Glutamatergic neuron (in vitro differentiated cells): ENCODE measurements around the gene ZCCHC7. TPM values are rescaled to one million over a fixed set of nuclear protein-coding genes. Genes with fewer than 3 reads are reported as not detected.
A peak's percentile ranks its signal among the peaks of the same experiment; 100 is the strongest.
"Not testable (repeated sequence)": the region's sequence is repeated elsewhere in the genome, so short reads cannot be mapped to it uniquely, and the experiment has no call there.

Source experiments
- DNase-seq: peaks from one replicate; pipeline ENCODE4 v3.0.0; 2022
- H3K27ac Mint-ChIP-seq: one replicate; pipeline ENCODE4 v1.8.0; 2020; ENCODE audit warnings: mild to moderate bottlenecking, mixed read lengths, inconsistent platforms; ENCODE audit not compliant: unreplicated experiment
- H3K27me3 Mint-ChIP-seq: one replicate; pipeline ENCODE4 v1.8.0; 2020; ENCODE audit warnings: mild to moderate bottlenecking, moderate library complexity, mixed read lengths, inconsistent platforms; ENCODE audit not compliant: unreplicated experiment
- H3K36me3 Mint-ChIP-seq: one replicate; pipeline ENCODE4 v1.8.0; 2020; ENCODE audit warnings: mild to moderate bottlenecking, mixed read lengths, inconsistent platforms; ENCODE audit not compliant: unreplicated experiment
- H3K4me1 Mint-ChIP-seq: one replicate; pipeline ENCODE4 v1.8.0; 2020; ENCODE audit warnings: mild to moderate bottlenecking, low read depth, mixed read lengths, inconsistent platforms; ENCODE audit not compliant: unreplicated experiment
- H3K4me3 Mint-ChIP-seq: one replicate; pipeline ENCODE4 v1.8.0; 2020; ENCODE audit warnings: mild to moderate bottlenecking, mixed read lengths, inconsistent platforms; ENCODE audit not compliant: unreplicated experiment
- H3K9me3 Mint-ChIP-seq: one replicate; pipeline ENCODE4 v1.8.0; 2020; ENCODE audit warnings: mild to moderate bottlenecking, moderate library complexity, mixed read lengths, inconsistent platforms; ENCODE audit not compliant: unreplicated experiment
- long read RNA-seq: library from polyadenylated mRNA; unstranded; transcript quantifications from one replicate; pipeline ENCODE4 v2.0.0, GENCODE V29; 2020; ENCODE audit not compliant: unreplicated experiment
- total RNA-seq: library from RNA; stranded (reverse); fragmentation: NEBNext Ultra II Directional; extraction: Animal tissue kit (Norgen Biotek cat#: 25700); gene quantifications from one replicate; pipeline ENCODE4 v1.2.1, GENCODE V29; 2021; ENCODE audit not compliant: unreplicated experiment
- TF ChIP-seq, protein P1 (sequence below): fragments of 200-600 bp; sonication (generic); IDR thresholded peaks from one replicate; pipeline ENCODE4 v1.5.0; 2021; ENCODE audit not compliant: partially characterized antibody, unreplicated experiment

The ZCCHC7 gene
- total RNA-seq, result 31.1 TPM
- long read RNA-seq, partial matches to known transcripts, result 8 of 32 reads
- long read RNA-seq, other reads (novel, unspliced or antisense), result 20 of 32 reads

DNA sequence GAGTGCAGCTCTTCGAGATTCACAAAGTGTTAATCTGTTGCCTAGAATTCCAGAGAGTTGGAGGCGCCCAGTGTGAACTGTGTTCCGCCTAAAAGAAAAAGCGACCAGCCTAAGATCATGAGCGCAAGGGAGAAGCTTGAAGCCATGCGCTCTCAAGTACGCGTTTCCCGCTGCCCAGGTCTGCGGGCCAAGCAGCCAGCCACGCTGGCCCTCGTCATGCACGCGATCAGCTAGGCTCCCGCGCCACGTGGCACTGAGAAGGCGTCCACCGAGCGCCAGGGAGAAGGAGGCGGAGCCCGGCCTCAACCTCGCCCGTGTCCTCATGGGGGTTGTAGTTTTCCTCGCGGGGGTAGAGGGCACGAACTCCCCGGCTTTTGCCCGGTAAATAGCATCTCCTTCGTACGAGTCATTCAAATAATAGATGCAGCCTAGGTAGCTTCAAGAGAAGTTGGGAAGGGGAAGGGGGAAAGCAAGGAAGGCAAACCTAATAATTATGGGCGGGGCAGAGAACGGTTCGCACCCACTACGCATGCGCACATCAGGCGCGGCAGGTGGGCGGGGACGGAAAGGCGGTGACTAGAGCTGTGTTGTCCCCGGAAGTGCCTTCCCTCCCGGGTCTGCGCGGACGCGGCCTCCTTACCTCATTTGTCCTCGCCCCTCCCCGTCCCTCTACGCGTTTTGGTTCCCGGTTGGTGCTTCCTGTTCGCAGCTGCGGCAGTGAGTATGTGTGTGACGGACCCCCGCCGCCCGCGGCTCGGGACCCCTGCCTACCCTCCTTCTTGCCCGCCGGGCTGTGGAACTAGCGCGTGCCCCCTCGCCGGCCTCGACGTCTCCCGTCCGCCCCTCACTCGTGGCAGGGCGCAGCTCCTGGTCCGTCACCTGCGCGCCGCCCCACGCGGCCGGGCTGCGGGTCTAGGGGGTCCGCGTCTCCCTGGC, at the start of gene ZCCHC7:
Gene ZCCHC7, plus strand, starts transcription at position 668 of the 936 bp plus-strand sequence.
- H3K27me3 Mint-ChIP-seq, result peaks cover 4% of the 10 kb centered on the region
- peak; percentile 97 for DNase-seq
- peaks cover 7% of the 10 kb centered on the region for H3K4me1 Mint-ChIP-seq
- peak within 1 kb of the TSS; percentile 97 for H3K27ac Mint-ChIP-seq
- peaks cover 10% of the 10 kb centered on the region for H3K9me3 Mint-ChIP-seq
- TF ChIP-seq, protein P1, sequence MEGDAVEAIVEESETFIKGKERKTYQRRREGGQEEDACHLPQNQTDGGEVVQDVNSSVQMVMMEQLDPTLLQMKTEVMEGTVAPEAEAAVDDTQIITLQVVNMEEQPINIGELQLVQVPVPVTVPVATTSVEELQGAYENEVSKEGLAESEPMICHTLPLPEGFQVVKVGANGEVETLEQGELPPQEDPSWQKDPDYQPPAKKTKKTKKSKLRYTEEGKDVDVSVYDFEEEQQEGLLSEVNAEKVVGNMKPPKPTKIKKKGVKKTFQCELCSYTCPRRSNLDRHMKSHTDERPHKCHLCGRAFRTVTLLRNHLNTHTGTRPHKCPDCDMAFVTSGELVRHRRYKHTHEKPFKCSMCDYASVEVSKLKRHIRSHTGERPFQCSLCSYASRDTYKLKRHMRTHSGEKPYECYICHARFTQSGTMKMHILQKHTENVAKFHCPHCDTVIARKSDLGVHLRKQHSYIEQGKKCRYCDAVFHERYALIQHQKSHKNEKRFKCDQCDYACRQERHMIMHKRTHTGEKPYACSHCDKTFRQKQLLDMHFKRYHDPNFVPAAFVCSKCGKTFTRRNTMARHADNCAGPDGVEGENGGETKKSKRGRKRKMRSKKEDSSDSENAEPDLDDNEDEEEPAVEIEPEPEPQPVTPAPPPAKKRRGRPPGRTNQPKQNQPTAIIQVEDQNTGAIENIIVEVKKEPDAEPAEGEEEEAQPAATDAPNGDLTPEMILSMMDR, result no peak
- H3K36me3 Mint-ChIP-seq, result no peaks in the 10 kb centered on the region
- peak within 1 kb of the TSS; percentile 99 for H3K4me3 Mint-ChIP-seq

DNA sequence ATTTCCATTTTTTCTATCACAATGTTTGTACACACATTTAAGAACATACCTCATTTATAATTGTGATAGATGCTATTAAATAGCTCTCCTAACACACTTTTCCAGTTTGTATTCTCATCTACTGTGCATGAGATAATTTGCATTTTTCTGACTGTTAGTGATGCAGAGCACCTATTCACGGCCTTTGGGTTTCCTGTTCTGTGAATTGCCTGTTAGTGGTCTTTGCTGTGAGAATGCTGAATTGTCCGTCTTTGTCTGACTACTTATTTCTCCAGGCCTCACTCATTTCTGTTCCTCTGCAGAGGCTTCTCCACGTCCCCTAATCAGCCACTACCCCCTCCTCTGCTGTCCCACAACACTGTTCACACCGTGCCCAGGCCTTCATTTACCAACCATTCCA, 45.6 kb upstream of the ZCCHC7 start:
- H3K9me3 Mint-ChIP-seq, H3K36me3 Mint-ChIP-seq, H3K4me1 Mint-ChIP-seq, H3K27ac Mint-ChIP-seq, H3K27me3 Mint-ChIP-seq, H3K4me3 Mint-ChIP-seq, DNase-seq: not testable (repeated sequence)

DNA sequence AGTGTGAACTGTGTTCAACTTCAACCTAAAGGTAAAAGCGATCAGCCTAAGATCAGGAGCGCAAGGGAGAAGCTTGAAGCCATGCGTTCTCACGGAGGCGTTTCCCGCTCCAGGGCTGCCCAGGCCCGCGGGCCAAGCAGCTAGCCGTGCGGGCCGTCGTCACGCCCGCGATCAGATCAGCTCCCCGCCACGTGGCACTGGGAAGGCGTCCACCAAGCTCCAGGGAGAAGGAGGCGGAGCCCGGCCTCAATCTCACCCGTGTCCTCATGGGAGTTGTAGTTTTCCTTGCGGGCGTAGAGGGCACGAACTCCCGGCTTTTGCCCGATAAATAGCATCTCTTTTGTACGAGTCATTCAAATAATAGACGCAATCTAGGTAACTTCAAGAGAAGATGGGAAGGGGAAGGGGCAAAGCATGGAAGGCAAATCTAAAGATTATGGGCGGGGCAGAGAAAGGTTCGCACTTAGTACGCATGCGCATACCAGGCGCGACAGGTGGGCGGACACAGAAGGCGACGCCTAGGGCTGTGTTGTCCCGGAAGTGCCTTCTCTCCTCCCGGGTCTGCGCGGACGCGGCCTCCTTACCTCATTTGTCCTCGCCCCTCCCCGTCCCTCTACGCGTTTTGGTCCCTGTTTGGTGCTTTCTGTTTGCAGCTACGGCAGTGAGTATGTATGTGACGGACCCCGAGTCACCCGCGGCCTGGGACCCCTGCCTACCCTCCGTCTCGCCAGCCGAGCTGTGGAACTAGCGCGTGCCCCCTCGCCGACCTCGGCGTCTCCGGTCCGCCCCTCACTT, 40.8 kb upstream of the ZCCHC7 start:
- peak overlapping the region; percentile 93 for H3K27ac Mint-ChIP-seq
- peaks cover 3% of the 10 kb centered on the region for H3K9me3 Mint-ChIP-seq
- no peaks in the 10 kb centered on the region for H3K4me1 Mint-ChIP-seq
- peak; percentile 92 for DNase-seq
- H3K27me3 Mint-ChIP-seq, result peaks cover 10% of the 10 kb centered on the region
- H3K36me3 Mint-ChIP-seq, result no peaks in the 10 kb centered on the region
- H3K4me3 Mint-ChIP-seq, result peak overlapping the region; percentile 98
- TF ChIP-seq, protein P1, result no peak

DNA sequence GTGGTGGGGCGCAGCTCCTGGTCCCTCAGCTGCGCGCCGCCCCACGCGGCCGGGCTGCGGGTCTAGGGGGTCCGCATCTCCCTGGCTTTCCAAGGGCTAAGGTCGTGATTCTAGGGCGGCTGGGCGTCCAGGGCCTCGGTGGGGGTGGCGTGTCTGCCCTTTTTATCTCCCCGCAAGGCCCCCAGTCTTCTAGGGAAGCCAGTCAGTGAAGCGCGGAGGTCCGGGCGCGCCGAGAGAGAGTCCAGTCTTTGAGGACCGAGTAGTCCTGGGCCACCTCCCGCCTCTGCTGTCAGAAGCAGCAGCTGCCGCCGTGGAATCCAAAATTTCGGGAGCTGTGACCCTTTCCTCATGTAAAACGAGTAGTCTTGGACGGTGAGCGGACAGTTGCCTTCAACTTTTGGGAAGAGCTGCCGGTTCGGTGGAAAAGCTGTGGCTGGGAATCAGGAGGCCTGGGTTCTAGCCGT, 40.2 kb upstream of the ZCCHC7 start:
- not testable (repeated sequence) for H3K36me3 Mint-ChIP-seq

DNA sequence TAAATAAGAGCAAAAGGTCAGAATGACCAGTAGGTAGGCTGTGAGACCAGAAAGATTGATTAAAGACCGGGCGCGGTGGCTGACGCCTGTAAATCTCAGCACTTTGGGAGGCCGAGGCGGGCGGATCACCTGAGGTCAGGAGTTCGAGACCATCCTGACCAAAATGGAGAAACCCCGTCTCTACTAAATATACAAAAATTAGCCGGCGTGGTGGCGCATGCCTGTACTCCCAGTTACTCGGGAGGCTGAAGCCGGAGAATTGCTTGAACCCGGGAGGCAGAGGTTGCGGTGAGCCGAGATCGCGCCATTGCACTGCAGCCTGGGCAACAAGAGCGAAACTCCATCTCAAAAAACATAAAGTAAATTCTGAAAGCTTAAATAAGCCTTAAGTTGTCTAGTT, 38.9 kb upstream of the ZCCHC7 start:
- Mint-ChIP-seq H3K4me3 (peak overlapping the region; percentile 98), H3K27me3 (peaks cover 10% of the 10 kb centered on the region)
- H3K9me3 Mint-ChIP-seq, H3K4me1 Mint-ChIP-seq, DNase-seq, H3K36me3 Mint-ChIP-seq, H3K27ac Mint-ChIP-seq: not testable (repeated sequence)

More for the DNA sequence above, 40.2 kb upstream of the ZCCHC7 start:
- H3K27ac Mint-ChIP-seq, result peak overlapping the region; percentile 93
- H3K4me3 Mint-ChIP-seq, result peak overlapping the region; percentile 98
- not testable (repeated sequence) for DNase-seq, H3K4me1 Mint-ChIP-seq, H3K9me3 Mint-ChIP-seq
- H3K27me3 Mint-ChIP-seq, result peaks cover 10% of the 10 kb centered on the region

DNA sequence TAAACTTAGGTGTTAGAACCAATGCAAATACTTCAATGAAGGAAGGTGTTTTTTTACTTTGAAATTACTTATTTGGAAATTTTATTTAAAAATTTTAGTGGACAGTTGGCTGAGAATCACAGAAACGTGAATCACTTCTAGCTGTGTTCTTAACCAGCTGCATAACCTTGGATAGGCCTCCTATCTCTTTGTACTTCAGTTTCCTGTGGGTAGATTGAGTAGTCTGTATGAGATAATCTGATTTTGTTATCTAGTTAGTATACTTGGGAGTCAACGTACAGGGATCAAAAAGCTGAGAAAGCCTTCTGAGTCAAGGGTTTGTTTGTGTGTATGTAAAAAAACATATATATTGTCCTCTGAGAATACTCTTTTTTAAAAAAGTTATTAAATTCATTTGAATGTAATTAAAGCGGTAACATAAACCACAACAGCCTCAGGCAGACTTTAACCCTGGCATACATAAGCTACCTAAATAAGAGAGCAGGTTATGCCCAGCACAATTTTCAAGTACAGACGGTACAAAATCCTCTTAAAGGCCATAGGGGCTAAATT, 38.1 kb upstream of the ZCCHC7 start:
- no peak for DNase-seq
- Mint-ChIP-seq H3K27me3 (peaks cover 10% of the 10 kb centered on the region), H3K36me3 (peaks cover 7% of the 10 kb centered on the region), H3K9me3 (peaks cover 3% of the 10 kb centered on the region), H3K27ac (no peak overlapping the region), H3K4me3 (peak overlapping the region; percentile 11), H3K4me1 (no peaks in the 10 kb centered on the region)
- TF ChIP-seq, protein P1, result no peak
